SJSA1 (cell line): ENCODE data around the gene MTMR10. TPM values are rescaled to one million over a fixed set of nuclear protein-coding genes. Genes with fewer than 3 reads are reported as not detected.

ENCODE experiments used
- DNase-seq, 2 experiments: peaks; one replicate each; pipeline ENCODE4 v3.0.0-alpha.2; 2015 to 2020; ENCODE audit warnings: low spot score in 2 of 2, low read depth in 1 of 2
- H3K27ac ChIP-seq: fragments of 250-450 bp; sonication (Bioruptor Pico); 2 replicates; pipeline ENCODE4 v1.5.1; 2020; ENCODE audit warnings: mild to moderate bottlenecking, moderate library complexity
- H3K27me3 ChIP-seq: fragments of 250-450 bp; sonication (Bioruptor Pico); replicated peaks from 2 replicates; pipeline ENCODE4 v1.5.1; 2020; ENCODE audit warnings: mild to moderate bottlenecking, moderate library complexity
- H3K36me3 ChIP-seq: fragments of 250-450 bp; sonication (Bioruptor Pico); 2 replicates; pipeline ENCODE4 v1.5.1; 2020; ENCODE audit warnings: mild to moderate bottlenecking
- H3K4me1 ChIP-seq: fragments of 250-450 bp; sonication (Bioruptor Pico); replicated peaks from 2 replicates; pipeline ENCODE4 v1.6.1; 2021; ENCODE audit warnings: mild to moderate bottlenecking
- H3K4me3 ChIP-seq: fragments of 250-450 bp; sonication (Bioruptor Pico); 2 replicates; pipeline ENCODE4 v1.5.1; 2020; ENCODE audit warnings: mild to moderate bottlenecking
- H3K9me3 ChIP-seq: fragments of 250-450 bp; sonication (Bioruptor Pico); replicated peaks from 2 replicates; pipeline ENCODE4 v1.5.1; 2020; ENCODE audit warnings: mild to moderate bottlenecking
- total RNA-seq: library from RNA; depleted of rRNA; stranded (reverse); fragments of >200 nt; shearing (Covaris generic); gene quantifications from 2 replicates; pipeline ENCODE4 v1.2.3, GENCODE V29; 2014

The MTMR10 gene
- total RNA-seq, 1 experiment from 2014 or later = 22.4 TPM

DNA sequence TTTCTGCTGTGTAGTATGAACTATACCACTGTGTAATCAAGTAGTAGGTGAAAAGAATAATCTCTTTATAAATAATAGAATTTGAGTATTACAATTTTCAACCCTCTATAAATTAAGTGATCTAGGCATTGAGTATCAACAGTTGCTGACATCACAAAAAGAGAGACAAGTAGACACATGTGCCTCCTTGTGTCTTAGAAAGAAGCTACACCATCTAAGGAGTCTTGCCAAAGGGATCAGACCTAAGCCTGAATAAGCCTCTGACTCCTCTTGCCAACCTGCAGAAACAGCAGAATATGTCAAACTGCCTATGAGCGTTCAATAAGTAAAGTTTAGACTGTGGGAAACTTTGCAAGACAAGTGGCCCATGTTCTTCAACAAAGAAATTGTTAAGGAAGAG lies 5.8 kb upstream of the MTMR10 start:
- no peaks in the 10 kb centered on the region for H3K36me3 ChIP-seq
- H3K4me3 ChIP-seq = no peak overlapping the region
- no peaks in the 10 kb centered on the region for H3K9me3 ChIP-seq
- H3K27me3 ChIP-seq = no peaks in the 10 kb centered on the region
- DNase-seq = no peak
- no peaks in the 10 kb centered on the region; the same call in 1 of the 2 replicates for H3K4me1 ChIP-seq
- H3K27ac ChIP-seq = no peak overlapping the region

GRCh38 chr15:30992249-30992864 lies 929 bp upstream of the MTMR10 start:
- H3K27me3 ChIP-seq = no peaks in the 10 kb centered on the region
- peaks cover 21% of the 10 kb centered on the region for H3K36me3 ChIP-seq
- DNase-seq = no peak
- H3K4me3 ChIP-seq = peak overlapping the region; percentile 100
- peaks cover 13% of the 10 kb centered on the region for H3K4me1 ChIP-seq
- peaks cover 9% of the 10 kb centered on the region for H3K9me3 ChIP-seq
- peak overlapping the region; percentile 97 for H3K27ac ChIP-seq

- Histone ChIP-seq H3K9me3 (peaks cover 9% of the 10 kb centered on the region), H3K27ac (peak overlapping the region; percentile 97), H3K27me3 (no peaks in the 10 kb centered on the region), H3K4me1 (peaks cover 16% of the 10 kb centered on the region), H3K36me3 (peaks cover 32% of the 10 kb centered on the region), H3K4me3 (peak overlapping the region; percentile 100)
- no peak for DNase-seq
Measured at GRCh38 chr15:30990446-30991254, 778 bp downstream of the MTMR10 start.

- Histone ChIP-seq H3K27me3 (no peaks in the 10 kb centered on the region), H3K4me3 (peak overlapping the region; percentile 100), H3K9me3 (peaks cover 9% of the 10 kb centered on the region), H3K4me1 (peaks cover 22% of the 10 kb centered on the region), H3K36me3 (peaks cover 38% of the 10 kb centered on the region), H3K27ac (no peak overlapping the region)
- DNase-seq = no peak
Measured at GRCh38 chr15:30990036-30990435, 1.4 kb downstream of the MTMR10 start.

GRCh38 chr15:30985081-30985531 lies 6.3 kb downstream of the MTMR10 start:
- Histone ChIP-seq H3K27me3 (no peaks in the 10 kb centered on the region), H3K4me3 (no peak overlapping the region), H3K4me1 (peaks cover 27% of the 10 kb centered on the region), H3K36me3 (peaks cover 55% of the 10 kb centered on the region), H3K27ac (no peak overlapping the region), H3K9me3 (no peaks in the 10 kb centered on the region)
- peak in 1 of 2 experiments; percentile 30 for DNase-seq

DNA sequence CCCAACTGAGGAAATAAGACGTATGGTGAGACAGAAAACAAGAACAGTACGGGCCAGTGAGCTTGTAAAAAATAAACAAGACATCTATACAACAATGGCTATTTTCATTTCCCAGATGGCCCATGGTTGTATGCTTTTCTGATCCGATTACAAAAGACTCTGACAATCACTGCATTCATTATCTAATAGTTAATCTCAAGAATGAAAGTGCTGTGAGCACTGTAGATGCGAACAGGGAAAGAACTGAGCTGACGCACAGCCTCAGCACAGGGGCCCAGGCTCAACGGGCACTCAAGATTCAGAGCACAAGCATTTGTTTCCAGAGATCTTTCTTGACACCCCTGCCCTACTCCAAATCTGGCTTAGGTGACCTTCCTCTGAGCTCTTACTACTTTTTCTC lies 6.9 kb downstream of the MTMR10 start:
- peak in 1 of 2 experiments; percentile 39 for DNase-seq
- Histone ChIP-seq H3K4me3 (no peak overlapping the region), H3K27me3 (no peaks in the 10 kb centered on the region), H3K27ac (no peak overlapping the region), H3K36me3 (peaks cover 53% of the 10 kb centered on the region), H3K4me1 (peaks cover 23% of the 10 kb centered on the region), H3K9me3 (no peaks in the 10 kb centered on the region)

DNA sequence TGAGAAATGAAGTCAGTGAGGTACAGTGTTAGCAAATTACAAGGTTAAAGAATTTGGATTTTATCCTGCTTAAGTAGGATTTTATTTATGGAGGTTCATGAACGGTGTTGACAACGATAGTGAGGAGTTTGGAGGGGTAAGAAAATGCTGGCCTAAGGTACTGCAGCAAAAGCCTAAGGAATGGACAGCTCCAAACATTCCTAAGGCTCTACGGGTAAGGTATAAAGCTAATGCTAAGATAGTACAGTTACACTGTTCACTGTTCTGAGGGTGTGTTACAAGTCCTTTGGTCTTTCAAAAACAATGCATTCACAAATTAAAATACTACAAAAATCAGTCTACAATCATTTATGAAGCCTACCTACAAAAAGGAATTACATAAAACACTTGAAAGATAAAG lies 7.3 kb downstream of the MTMR10 start:
- no peak overlapping the region for H3K4me3 ChIP-seq
- H3K36me3 ChIP-seq = peaks cover 53% of the 10 kb centered on the region
- peaks cover 23% of the 10 kb centered on the region for H3K4me1 ChIP-seq
- H3K27ac ChIP-seq = no peak overlapping the region
- H3K27me3 ChIP-seq = no peaks in the 10 kb centered on the region
- no peaks in the 10 kb centered on the region for H3K9me3 ChIP-seq
- DNase-seq = no peak

DNA sequence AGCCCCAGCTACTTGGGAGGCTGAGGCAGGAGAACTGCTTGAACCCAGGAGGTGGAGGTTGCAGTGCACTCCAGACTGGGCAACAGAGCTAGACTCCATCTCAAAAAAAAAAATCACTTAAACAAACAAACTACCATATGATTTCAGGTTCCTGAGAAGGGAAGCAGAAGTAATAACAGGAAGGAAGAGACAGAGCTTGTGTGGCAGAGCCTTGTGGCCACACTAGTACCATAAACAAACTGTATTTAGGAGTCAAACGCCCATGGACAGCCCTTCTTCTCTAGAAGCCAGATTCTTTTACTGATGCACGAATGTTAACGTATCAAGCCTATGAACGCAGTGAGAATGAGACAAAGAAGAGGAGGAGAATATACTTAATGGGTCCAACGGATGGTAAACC lies 12.0 kb downstream of the MTMR10 start:
- no peak overlapping the region for H3K4me3 ChIP-seq
- H3K27ac ChIP-seq = no peak overlapping the region
- peaks cover 40% of the 10 kb centered on the region for H3K36me3 ChIP-seq
- H3K4me1 ChIP-seq = peaks cover 8% of the 10 kb centered on the region
- H3K9me3 ChIP-seq = no peaks in the 10 kb centered on the region
- H3K27me3 ChIP-seq = no peaks in the 10 kb centered on the region
- no peak for DNase-seq

DNA sequence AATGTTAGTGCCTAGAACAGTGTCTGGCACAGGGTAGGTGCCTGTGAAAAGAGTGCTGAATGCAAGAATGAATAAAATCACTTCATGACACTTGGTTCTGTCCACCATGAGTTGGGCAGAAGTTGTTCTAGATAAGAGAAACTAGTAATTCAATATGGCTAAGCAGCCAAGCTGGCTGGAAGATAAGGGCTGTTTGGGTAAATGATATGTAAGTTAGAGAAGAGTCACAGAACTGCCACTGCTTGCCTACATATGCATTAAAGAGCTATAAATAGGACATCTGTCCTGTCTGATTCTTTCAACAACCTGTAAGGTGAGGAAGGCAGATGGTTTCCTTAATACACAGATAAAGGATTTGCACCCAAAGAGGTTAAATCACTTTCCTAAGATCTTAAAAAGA lies 13.1 kb downstream of the MTMR10 start:
- H3K4me1 ChIP-seq = no peaks in the 10 kb centered on the region

GRCh38 chr15:30974112-30974511 lies 17.3 kb downstream of the MTMR10 start:
- no peaks in the 10 kb centered on the region for H3K27me3 ChIP-seq
- no peak overlapping the region for H3K27ac ChIP-seq
- no peak for DNase-seq
- H3K4me3 ChIP-seq = no peak overlapping the region
- H3K36me3 ChIP-seq = peaks cover 52% of the 10 kb centered on the region
- peaks cover 8% of the 10 kb centered on the region; the same call in 1 of the 2 replicates for H3K4me1 ChIP-seq
- no peaks in the 10 kb centered on the region for H3K9me3 ChIP-seq

More for the DNA sequence above, 13.1 kb downstream of the MTMR10 start:
- H3K36me3 ChIP-seq = peaks cover 40% of the 10 kb centered on the region
- DNase-seq = no peak
- no peaks in the 10 kb centered on the region for H3K27me3 ChIP-seq
- no peaks in the 10 kb centered on the region for H3K9me3 ChIP-seq
- no peak overlapping the region for H3K4me3 ChIP-seq
- no peak overlapping the region for H3K27ac ChIP-seq

DNA sequence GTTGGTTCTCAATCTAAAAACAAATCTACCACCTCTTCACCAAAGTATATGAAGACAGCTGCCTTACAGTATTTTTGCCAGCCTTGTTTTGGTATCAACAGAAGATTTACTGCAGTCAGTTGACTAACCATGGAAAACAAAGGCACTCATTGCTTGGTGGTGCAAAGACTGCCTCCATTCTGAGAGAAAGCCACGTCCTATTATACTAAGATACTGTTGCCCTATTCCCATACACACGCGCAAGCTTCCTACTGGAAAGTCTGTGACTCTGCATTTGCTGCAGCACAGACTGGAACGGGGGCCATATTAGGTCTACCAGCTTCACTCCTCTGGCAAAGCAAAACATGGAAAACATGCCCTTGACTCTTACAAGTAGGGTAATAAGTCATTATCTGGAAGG lies 18.0 kb downstream of the MTMR10 start:
- peaks cover 53% of the 10 kb centered on the region for H3K36me3 ChIP-seq
- DNase-seq = no peak
- H3K27me3 ChIP-seq = no peaks in the 10 kb centered on the region
- no peak overlapping the region for H3K4me3 ChIP-seq
- no peaks in the 10 kb centered on the region for H3K9me3 ChIP-seq
- H3K4me1 ChIP-seq = peaks cover 8% of the 10 kb centered on the region; the same call in 1 of the 2 replicates
- H3K27ac ChIP-seq = no peak overlapping the region

DNA sequence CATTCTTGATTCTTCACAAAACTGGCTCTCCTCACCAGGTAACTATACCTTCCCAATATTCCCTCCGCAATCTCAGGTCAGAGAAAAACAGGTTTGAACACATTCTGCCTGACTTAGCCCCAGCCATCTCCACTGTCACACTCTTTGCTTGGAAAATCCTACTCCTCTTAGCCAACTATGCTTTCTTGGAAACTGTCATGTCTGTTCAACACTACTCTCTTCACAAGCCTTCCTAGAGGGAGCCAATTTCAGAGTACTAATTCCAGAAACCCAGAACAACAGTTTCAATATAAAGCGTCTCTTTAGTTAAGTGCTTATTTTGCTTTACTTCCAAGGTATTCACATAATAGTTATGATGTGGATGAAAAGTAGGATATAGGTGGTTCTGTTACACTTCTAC lies 21.7 kb downstream of the MTMR10 start:
- no peak for DNase-seq
- Histone ChIP-seq H3K27ac (no peak overlapping the region), H3K4me1 (peaks cover 8% of the 10 kb centered on the region; the same call in 1 of the 2 replicates), H3K27me3 (no peaks in the 10 kb centered on the region), H3K9me3 (no peaks in the 10 kb centered on the region), H3K36me3 (peaks cover 60% of the 10 kb centered on the region), H3K4me3 (no peak overlapping the region)

- Histone ChIP-seq H3K4me3 (no peak overlapping the region), H3K9me3 (no peaks in the 10 kb centered on the region), H3K27ac (no peak overlapping the region), H3K27me3 (no peaks in the 10 kb centered on the region), H3K4me1 (no peaks in the 10 kb centered on the region), H3K36me3 (peaks cover 47% of the 10 kb centered on the region)
- no peak for DNase-seq
Measured at GRCh38 chr15:30963681-30964080, 27.7 kb downstream of the MTMR10 start.

DNA sequence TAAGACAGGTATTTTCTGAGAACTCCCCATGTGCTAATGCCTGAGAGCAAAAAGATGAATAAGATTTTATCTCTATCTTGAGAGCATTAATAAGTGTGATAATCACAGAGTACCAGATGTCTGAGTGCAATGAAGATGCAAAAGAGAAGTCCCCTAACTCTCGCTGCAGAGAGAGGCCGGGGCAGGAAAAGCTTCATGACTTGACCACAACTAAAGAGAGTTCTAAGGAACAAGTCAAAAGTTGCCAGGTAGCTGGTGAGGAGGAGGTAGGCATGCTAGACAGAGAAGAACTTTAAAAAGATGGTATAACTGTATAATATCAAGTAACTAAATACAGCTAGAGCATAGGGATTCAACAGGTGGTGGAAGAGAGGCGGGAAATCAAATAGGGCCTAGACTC lies 28.8 kb downstream of the MTMR10 start:
- Histone ChIP-seq H3K4me3 (no peak overlapping the region), H3K4me1 (no peaks in the 10 kb centered on the region), H3K36me3 (peaks cover 53% of the 10 kb centered on the region), H3K9me3 (no peaks in the 10 kb centered on the region), H3K27ac (no peak overlapping the region), H3K27me3 (no peaks in the 10 kb centered on the region)
- DNase-seq = no peak
